NCI-H1930 (cell line): ENCODE measurements around the gene MRPL1.

Source experiments
- DNase-seq, 2 experiments: peaks; one replicate each; lab custom pipeline; 2025; lab: John Stamatoyannopoulos, UW

MRPL1 gene

GRCh38 chr4:77862478-77863216 lies at the start of gene MRPL1:
MRPL1 (plus strand) TSS chr4:77862830; CDS start chr4:77862849, 19 bp downstream.
- DNase-seq = peak; percentile 88 to 92

DNA sequence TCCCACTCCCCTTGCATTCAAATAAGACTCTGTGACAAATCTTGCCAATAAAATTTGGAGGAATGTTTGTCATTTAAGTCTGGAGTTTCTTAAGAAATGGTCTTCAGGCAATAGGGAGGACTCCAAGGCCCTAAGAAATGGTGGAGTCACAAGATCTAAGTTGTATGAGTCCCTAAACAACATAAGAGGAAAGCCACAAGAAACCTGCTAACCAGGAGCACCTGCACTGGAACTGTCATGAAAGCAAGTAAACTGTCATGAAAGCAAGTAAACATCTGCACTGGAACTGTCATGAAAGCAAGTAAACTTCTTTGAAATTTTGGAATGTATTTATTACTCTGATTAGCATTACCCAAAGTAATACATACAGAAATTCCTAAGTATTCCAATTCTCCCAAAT lies 47.0 kb upstream of the MRPL1 start:
- DNase-seq = no peak

GRCh38 chr4:77816546-77816945 lies 46.1 kb upstream of the MRPL1 start:
- DNase-seq = no peak

GRCh38 chr4:77817304-77818072 lies 45.1 kb upstream of the MRPL1 start:
- no peak for DNase-seq

DNA sequence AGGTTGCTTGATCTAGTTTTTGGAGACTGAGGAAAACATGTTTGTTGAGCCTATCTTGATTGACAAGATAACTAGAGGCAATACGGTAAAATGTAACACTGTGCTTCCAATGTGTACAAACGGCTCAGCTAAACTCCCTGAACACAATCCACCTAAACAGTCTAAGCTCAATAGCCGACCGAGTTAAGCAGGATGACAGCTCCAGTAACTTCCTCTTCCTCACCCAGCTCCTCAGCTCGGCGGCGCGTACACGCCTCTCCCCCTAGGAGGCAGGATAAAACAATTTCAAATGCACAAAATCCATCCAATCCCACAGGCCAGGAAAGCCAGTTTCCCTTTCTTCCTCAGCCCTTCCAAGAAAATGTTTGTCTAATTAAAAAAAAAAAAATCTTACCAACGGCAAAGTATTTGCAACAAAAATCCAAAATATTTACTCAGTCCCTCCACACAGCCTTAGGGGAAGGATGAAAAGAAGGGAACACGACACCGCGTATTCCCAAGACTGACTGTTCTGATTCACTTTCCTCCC lies 44.5 kb upstream of the MRPL1 start:
- peak; percentile 49 to 58 for DNase-seq

GRCh38 chr4:77818602-77819403 lies 43.8 kb upstream of the MRPL1 start, which contains the start of gene CNOT6L:
CNOT6L (minus strand) TSS chr4:77819368; CDS start chr4:77819308, 60 bp downstream.
- peak; percentile 22 to 32 for DNase-seq

DNA sequence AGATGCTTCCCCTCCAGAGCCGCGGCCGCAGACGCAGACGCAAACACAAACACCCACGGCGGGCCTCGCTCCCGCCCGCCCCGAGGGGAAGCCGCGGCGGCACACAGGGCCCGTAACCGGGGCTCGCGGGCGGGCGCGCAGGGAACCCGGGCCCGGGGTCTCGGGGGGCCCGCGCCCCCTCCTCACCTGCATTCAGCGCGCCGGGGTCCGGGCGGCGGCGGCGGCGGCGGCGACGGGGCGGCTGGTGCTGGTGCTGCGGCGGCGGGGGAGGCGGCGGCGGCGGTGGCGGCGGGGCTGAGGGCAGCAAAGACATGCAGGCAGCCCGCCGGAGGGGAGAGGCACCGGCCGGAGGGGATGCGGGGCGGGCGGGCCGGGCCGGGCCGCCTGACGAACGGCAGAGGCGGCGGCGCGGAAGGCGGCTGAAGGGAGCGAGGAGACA lies 43.2 kb upstream of the MRPL1 start:
- no peak for DNase-seq

DNA sequence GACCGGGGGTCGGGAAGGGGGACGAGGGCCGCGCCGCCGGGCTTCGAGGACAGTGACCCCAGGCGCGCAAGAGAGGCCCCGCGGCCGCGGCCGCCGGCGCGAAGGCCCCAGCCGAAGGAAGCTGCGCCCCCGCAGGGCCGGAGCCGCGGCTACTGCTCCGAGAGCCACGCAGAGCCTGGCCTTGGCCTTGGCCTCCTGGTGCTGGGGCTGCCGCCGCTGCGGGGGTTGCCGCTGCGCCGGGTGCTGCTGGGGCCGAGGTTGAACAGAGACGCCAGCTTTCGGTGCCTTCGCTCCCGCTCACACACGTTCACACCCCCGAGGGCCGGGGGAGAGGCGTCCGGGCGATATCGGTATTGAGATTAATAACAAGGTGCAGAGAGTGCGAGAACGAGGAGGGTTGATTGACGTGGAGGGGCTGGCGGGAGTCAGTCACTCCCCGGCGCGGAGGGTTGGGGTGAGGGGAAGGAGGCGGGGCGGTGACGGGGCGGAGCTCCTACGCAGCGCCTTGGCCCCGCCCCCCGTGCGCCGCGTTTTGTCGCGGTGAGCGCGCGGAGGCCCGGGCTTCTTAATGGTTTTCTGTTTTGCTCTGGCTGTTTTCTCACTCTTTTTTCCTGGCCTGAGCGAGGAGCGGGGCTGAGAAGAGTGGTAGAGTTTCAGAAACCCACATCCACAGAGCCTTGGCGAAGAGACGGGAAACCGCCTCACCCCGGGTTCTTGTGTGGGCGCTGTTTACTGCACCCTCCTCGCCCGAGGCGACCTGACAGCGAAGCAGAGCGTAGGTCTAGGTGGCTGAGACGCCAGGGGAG lies 42.6 kb upstream of the MRPL1 start:
- DNase-seq = peak; percentile 79 to 84

DNA sequence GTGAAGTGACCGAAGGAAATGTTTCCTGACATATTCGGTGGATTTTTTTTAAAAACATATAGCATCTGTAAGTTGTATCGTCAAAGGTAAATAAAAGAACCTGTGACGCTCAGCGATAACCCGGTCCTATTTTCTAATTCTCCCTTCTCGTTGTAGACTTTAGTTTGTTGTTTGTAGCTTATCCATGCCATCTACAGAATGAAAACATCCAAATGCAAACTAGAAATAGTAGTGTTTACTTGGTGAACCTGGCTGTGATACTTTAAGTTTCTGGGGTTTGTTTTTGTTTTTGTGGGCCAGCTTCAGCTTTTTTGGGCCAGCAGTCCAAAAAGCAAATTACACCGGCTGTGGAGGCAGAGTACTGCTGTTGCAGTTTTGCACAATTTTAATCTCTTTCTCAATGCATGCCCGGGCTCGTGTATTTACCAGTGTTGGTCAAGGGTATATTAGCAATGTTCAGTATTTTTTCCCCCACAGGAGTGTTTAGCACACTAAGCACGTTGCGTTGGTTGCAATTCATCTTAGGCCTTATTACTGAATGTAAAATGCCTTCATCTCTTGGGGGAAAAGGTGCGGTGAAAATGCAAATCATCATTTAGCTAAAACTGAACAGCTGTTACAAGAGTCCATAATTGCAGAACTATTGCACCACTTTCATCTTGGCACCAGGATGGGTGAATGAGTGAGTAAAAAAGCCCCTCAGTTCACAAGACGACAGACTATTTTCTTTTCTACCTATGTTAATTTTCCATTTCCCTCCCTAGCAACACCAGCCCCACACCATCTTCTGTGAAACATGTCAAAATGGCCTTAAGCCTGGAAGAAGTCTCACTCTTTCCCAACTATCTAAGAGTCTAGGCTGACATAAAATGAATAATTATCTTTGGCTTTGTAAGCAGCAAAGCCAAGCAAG lies 41.7 kb upstream of the MRPL1 start:
- no peak for DNase-seq

GRCh38 chr4:77821775-77822174 lies 40.9 kb upstream of the MRPL1 start:
- DNase-seq = no peak

- no peak for DNase-seq
Observed at GRCh38 chr4:77826275-77826674, 36.4 kb upstream of the MRPL1 start.

- DNase-seq = no peak
Observed at GRCh38 chr4:77827343-77827742, 35.3 kb upstream of the MRPL1 start.

- DNase-seq = no peak
Observed at GRCh38 chr4:77833126-77833724, 29.4 kb upstream of the MRPL1 start.

- DNase-seq = no peak
Observed at GRCh38 chr4:77834403-77834802, 28.2 kb upstream of the MRPL1 start.

- no peak for DNase-seq
Observed at GRCh38 chr4:77843628-77844027, 19.0 kb upstream of the MRPL1 start.

DNA sequence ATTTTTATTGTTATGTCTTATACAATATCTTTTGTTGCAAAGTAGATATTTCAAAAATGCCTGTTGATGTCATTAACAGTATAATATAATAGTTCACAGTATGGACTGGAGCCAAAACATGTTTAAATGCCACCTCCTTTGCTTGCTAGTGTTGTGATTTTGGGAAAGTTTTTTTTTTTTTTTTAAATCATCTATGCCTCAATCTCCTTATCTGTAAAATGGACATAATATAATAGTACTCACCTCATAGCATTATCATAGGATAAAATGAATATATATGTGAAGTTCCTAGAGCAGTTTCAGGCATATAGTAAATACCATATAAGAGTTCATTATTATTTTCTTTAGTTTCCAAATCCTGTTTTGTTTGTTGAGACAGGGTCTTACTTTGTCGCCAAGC lies 18.3 kb upstream of the MRPL1 start:
- no peak for DNase-seq

DNA sequence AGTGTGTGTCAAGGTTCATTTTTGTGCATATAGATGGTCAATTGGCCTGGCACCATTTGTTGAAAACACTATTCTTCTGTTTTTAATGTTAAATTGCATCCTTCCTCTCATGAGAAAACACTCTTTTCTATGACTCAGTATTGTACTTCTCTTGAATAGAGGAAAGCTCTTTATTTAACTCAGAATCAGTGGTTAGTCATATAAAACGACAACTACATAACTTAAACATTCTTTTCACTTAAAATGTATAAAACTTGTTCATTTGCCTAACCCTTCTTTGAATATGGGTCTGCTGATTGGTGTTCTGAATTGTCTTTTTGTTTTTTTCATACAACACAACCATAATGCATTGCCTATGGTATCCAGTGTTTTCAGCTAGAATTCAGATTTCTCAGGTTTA lies 17.2 kb upstream of the MRPL1 start:
- DNase-seq = no peak

- no peak for DNase-seq
Observed at GRCh38 chr4:77845929-77846328, 16.7 kb upstream of the MRPL1 start.

DNA sequence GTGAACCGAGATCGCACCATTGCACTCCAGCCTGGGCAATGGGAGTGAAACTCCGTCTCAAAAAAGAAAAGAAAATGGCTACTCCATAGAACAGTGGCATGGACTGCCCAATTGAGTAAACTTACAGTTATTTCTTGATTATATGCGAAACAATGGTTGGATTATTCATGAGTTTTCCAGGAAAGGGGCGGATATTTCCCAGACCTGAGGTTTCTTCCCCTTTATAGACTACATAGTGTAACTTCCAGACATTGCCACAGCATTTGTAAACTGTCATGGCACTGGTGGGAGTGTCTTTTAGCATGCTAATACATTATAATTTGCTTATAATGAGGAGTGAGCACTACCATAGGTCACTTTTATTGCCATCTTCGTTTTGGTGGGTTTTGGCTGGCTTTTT lies 14.1 kb upstream of the MRPL1 start:
- DNase-seq = no peak
